ENCODE measurements around the gene CD6. TPM values are rescaled to one million over a fixed set of nuclear protein-coding genes. Genes with fewer than 3 reads are reported as not detected.

CD6 gene
- total and polyA plus RNA-seq, 2 of the 8 experiments (the other 6 are each of a cell fraction or from before 2014, with no cell fraction given), result 0.03 TPM; not detected in 1

DNA sequence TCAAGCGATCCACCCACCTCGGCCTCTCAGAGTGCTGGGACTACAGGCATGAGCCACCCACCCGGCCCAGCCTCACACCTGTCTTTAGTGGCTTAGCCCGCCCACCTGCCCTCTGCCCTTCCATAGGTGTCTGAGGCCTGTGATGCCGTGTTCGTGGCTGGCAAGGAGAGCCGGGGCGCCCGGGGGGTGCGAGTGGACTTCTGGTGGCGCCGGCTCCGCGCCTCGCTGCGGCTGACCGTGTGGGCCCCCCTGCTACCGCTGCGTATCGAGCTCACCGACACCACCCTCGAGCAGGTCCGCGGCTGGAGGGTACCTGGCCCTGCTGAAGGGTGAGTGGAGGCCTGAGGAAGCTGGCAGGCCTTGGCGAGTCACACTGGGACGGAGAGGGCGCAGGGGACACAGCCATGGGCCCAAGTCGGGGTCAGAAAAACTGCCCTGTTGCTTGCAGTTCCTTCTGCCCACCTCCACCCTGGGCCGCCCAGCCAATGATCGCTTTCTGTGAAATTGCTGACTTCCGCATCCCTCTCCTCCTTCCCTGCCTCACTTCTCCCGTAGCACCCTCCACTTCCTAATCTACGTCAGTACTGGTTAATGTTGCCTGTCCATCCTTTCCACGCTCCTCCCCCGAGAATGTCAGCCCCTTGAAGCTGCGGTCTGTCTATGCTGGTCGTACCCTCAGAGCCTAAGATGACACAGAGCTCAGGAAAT lies 37.9 kb upstream of the CD6 start:
- Histone ChIP-seq H3K9me3 (ENCODE audit: insufficient read depth in 2 of 2, low read depth in 1 of 2, low read length in 1 of 2) (no peaks in the 10 kb centered on the region), H2BK5ac (ENCODE audit: low read depth, low read length) (no peak overlapping the region), H4K91ac (replicated peaks; ENCODE audit: insufficient read length, low read length) (no peak overlapping the region), H3K23me2 (ENCODE audit: low read depth, low read length) (no peaks in the 10 kb centered on the region), H4K8ac (ENCODE audit: extremely low read depth, insufficient read depth, low read length) (no peak overlapping the region), H3K4me2 (ENCODE audit: insufficient read depth in 1 of 2, low read depth in 2 of 2, low read length in 2 of 2) (no peak overlapping the region), H3K14ac (ENCODE audit: insufficient read length) (no peak overlapping the region), H3K27ac (ENCODE audit: low read depth, low read length) (no peak overlapping the region), H3K4me1 (replicated peaks in 1 of 4; ENCODE audit: control insufficient read depth in 3 of 4, insufficient read depth in 4 of 4, low read length in 3 of 4) (peaks cover 0 to 3% (median 1%) of the 10 kb centered on the region in 4 experiments; a peak in 4 of 7 replicates), H3K4me3 (ENCODE audit: extremely low read depth in 1 of 4, insufficient read depth in 2 of 4, low read depth in 3 of 4, low read length in 4 of 4) (no peak overlapping the region), H4K5ac (ENCODE audit: insufficient read length, low read depth, low read length) (no peak overlapping the region), H3K18ac (ENCODE audit: extremely low read depth, low read length) (no peak overlapping the region), H3K4ac (replicated peaks; ENCODE audit: insufficient read length, low read depth, low read length) (no peak overlapping the region), H3K56ac (replicated peaks; ENCODE audit: insufficient read length, low read depth, low read length) (no peak overlapping the region), H3K79me1 (ENCODE audit: low read depth, low read length) (no peaks in the 10 kb centered on the region), H4K20me1 (replicated peaks in 1 of 2; ENCODE audit: control insufficient read depth in 1 of 2, insufficient read depth in 2 of 2, low read length in 2 of 2) (peaks cover 3 to 7% of the 10 kb centered on the region in 2 experiments), H3K36me3 (ENCODE audit: control insufficient read depth in 2 of 4, insufficient read depth in 4 of 4, low read length in 3 of 4) (peaks cover 7 to 53% (median 26%) of the 10 kb centered on the region in 4 experiments; a peak in 7 of 8 replicates), H3K9ac (replicated peaks in 1 of 4; ENCODE audit: extremely low read depth in 1 of 4, low read depth in 3 of 4, low read length in 3 of 4) (no peak overlapping the region), H3K79me2 (ENCODE audit: control insufficient read depth in 1 of 2, insufficient read depth in 2 of 2, low read length in 2 of 2) (no peaks in the 10 kb centered on the region), H2AK5ac (ENCODE audit: low read depth, low read length) (no peak overlapping the region), H2BK120ac (replicated peaks; ENCODE audit: low read depth, low read length) (no peak overlapping the region), H2BK15ac (ENCODE audit: low read length) (no peak overlapping the region), H3K23ac (ENCODE audit: insufficient read length) (no peak overlapping the region), H3K27me3 (replicated peaks in 1 of 4; ENCODE audit: control insufficient read depth in 3 of 4, extremely low read depth in 1 of 4, insufficient read depth in 3 of 4, low read length in 3 of 4) (no peaks in the 10 kb centered on the region), H2AFZ (ENCODE audit: low read length) (no peak overlapping the region), H2BK12ac (ENCODE audit: low read depth, low read length) (no peak overlapping the region; the same call in 1 of the 2 replicates), H2BK20ac (ENCODE audit: low read length) (no peak overlapping the region)
- FAIRE-seq, result no peak
- no peak for DNase-seq (ENCODE audit: low read depth in 1 of 2, low spot score in 2 of 2)
- POLR2A ChIA-PET (ENCODE audit: partially characterized antibody), result interaction anchor here (0.9 to 2.1 kb wide), 4 partner anchors 10 to 28 kb away, joined by 3 to 5 read pairs (median 4); no protein-coding TSS in a partner anchor
- CTCF ChIA-PET (ENCODE audit: partially characterized antibody), result interaction anchor here (0.9 to 3.4 kb wide), 8 partner anchors 10 to 210 kb away, joined by 3 to 20 read pairs (median 4); no protein-coding TSS in a partner anchor
- TF ChIP-seq EGR1 (IDR thresholded peaks at IDR 0.05; ENCODE audit: borderline replicate concordance, low read depth, low read length), result no peak
- TF ChIP-seq SIX5 (IDR thresholded peaks at IDR 0.05; ENCODE audit: low read depth, low read length), result no peak
- no peak for TF ChIP-seq SAP30 (IDR thresholded peaks at IDR 0.05; ENCODE audit: insufficient read depth, insufficient replicate concordance, low read length)
- no peak for TF ChIP-seq RFX5 (IDR thresholded peaks at IDR 0.05; ENCODE audit: borderline replicate concordance, low read depth, low read length)
- TF ChIP-seq JUN (IDR thresholded peaks at IDR 0.05; ENCODE audit: low read depth, low read length), result no peak
- TF ChIP-seq, protein P1, sequence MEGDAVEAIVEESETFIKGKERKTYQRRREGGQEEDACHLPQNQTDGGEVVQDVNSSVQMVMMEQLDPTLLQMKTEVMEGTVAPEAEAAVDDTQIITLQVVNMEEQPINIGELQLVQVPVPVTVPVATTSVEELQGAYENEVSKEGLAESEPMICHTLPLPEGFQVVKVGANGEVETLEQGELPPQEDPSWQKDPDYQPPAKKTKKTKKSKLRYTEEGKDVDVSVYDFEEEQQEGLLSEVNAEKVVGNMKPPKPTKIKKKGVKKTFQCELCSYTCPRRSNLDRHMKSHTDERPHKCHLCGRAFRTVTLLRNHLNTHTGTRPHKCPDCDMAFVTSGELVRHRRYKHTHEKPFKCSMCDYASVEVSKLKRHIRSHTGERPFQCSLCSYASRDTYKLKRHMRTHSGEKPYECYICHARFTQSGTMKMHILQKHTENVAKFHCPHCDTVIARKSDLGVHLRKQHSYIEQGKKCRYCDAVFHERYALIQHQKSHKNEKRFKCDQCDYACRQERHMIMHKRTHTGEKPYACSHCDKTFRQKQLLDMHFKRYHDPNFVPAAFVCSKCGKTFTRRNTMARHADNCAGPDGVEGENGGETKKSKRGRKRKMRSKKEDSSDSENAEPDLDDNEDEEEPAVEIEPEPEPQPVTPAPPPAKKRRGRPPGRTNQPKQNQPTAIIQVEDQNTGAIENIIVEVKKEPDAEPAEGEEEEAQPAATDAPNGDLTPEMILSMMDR (IDR thresholded peaks at IDR 0.05; ENCODE audit: control extremely low read depth in 1 of 3, insufficient read depth in 1 of 3, low read depth in 1 of 3, low read length in 3 of 3), result no peak
- TF ChIP-seq TAF7 (optimal IDR thresholded peaks at IDR 0.05; ENCODE audit: borderline replicate concordance, low read depth, low read length), result no peak
- no peak for TF ChIP-seq POLR2A (IDR thresholded peaks at IDR 0.05; ENCODE audit: control extremely low read depth in 1 of 2, low read depth in 2 of 2, low read length in 2 of 2)
- TF ChIP-seq NANOG (IDR thresholded peaks at IDR 0.05; ENCODE audit: insufficient read depth, low read depth, low read length, poor library complexity, severe bottlenecking), result no peak
- 93% methylated on average over 28 of the region's 37 CpGs; no CpG with 5 or more reads in 1 of the 2 experiments for WGBS, 2 experiments (ENCODE audit: extremely low coverage in 1 of 2, insufficient coverage in 1 of 2, insufficient read length in 1 of 2, insufficient replicate concordance in 2 of 2, low coverage in 1 of 2, low lambda C conversion rate in 2 of 2, missing lambda C conversion rate in 1 of 2)

Measured in H1 (cell line).